IPS-18c (cell line): ENCODE measurements around the gene DOCK3.
"Not testable (repeated sequence)": the region's sequence is repeated elsewhere in the genome, so short reads cannot be mapped to it uniquely, and the experiment has no call there.

Source experiments
- H3K4me3 ChIP-seq: 2 replicates; pipeline ENCODE4 v1.7.0; 2013; ENCODE audit warnings: low read depth, mild to moderate bottlenecking, low read length, moderate library complexity; ENCODE audit not compliant: insufficient read depth
- H3K9me3 ChIP-seq: one replicate; pipeline ENCODE4 v1.6.1; 2013; ENCODE audit warnings: mild to moderate bottlenecking, low read length, moderate library complexity; ENCODE audit not compliant: control insufficient read depth, insufficient read depth

Gene DOCK3

DNA sequence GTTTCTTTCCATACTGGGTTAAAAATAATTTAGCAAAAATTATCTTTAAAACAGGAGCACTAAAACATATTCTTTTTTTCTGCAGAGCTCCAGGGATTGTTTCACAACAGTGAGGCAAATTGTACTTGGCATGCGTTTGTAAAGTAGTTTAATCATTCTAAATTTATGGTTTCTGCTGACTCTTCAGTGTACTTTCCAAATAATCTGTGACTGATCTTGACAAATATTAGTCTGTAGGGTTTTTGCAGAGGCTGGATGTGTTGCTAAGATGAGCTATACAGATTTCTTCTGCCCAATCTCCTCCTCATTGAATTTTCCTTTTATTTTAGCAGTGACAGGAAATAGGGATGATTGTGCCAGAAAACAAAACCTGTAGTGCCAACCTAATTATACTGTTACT is 382.4 kb downstream of the DOCK3 start:
- Histone ChIP-seq H3K9me3 (no peaks in the 10 kb centered on the region), H3K4me3 (no peak overlapping the region)

GRCh38 chr3:51063053-51063452 is 388.3 kb downstream of the DOCK3 start:
- Histone ChIP-seq H3K4me3 (no peak overlapping the region), H3K9me3 (no peaks in the 10 kb centered on the region)

GRCh38 chr3:51075221-51075775 is 400.6 kb downstream of the DOCK3 start:
- Histone ChIP-seq H3K9me3 (no peaks in the 10 kb centered on the region), H3K4me3 (no peak overlapping the region)

DNA sequence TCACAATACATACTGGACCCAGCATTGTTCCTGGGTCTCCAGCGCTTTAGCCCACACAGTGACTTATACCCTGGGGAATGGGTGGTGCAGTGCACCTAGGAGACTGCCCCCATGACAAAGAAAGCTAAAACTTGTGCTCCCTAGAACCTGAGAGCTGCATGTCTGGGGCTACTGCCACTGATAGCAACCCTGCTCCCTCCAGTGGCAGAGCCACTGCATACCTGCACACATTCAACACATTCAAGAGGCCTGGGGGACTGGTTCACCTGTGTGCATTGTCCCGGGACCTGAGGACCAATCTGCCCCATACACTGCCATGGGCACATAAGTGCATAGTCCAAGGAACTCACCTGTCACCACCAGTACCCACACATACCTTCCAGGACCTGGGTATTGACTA is 407.6 kb downstream of the DOCK3 start:
- peaks cover 3% of the 10 kb centered on the region for H3K9me3 ChIP-seq

DNA sequence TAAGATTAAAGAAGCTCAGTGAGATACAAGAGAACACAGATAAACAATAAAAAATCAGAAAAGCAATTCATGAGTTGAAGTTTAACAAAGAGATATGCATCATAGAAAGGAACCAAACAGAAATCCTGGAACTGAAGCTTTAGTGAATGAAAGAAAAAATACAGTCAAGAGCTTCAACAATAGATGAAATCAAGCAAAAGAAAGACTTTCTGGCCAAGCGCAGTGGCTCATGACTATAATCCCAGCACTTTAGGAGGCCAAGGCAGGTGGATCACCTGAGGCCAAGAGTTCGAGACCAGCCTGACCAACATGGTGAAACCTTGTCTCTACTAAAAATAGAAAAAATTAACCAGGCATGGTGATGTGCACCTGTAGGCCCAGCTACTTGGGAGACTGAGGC is 408.8 kb downstream of the DOCK3 start:
- Histone ChIP-seq H3K9me3 (peaks cover 3% of the 10 kb centered on the region), H3K4me3 (no peak overlapping the region)

More for the DNA sequence above, 407.6 kb downstream of the DOCK3 start:
- H3K4me3 ChIP-seq = no peak overlapping the region

GRCh38 chr3:51092141-51092540 is 417.4 kb downstream of the DOCK3 start:
- not testable (repeated sequence) for H3K4me3 ChIP-seq, H3K9me3 ChIP-seq

GRCh38 chr3:51094838-51095237 is 420.1 kb downstream of the DOCK3 start:
- H3K4me3 ChIP-seq, H3K9me3 ChIP-seq: not testable (repeated sequence)

DNA sequence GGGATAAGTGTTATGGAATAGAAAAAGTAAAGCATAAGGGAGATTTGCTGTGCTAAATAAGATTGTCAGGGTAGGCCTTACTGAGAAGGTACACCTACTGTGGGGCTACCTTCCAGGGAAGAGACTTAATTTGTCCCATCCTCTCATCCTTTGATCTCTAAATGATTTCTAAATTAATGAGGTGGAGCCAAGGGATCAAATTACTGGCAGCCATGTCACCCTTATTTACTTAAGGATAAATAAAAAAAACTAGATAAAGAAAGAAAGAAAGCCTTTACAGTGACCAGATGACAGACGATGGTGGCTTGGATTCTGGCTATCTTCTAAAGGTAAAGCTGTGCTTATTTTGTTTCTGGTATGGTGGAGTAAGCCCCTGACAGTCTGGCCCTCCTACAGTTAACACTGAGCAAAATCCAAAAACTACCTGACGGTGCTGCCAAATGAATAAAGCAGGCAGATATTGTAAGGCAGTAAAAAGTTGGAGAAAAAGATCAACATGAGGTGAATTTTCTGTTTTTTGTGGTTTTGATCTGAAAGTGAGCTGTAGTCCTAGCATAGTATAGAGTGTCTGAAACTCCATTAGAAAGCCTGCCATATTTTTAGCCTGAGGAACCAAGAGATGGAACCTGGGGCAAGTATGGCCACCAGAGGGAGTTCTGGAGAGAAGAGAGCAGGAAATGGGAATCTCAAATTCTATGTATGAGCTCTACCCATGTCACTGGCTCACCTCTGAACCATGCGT is 425.2 kb downstream of the DOCK3 start:
- no peak overlapping the region for H3K4me3 ChIP-seq
- no peaks in the 10 kb centered on the region for H3K9me3 ChIP-seq

DNA sequence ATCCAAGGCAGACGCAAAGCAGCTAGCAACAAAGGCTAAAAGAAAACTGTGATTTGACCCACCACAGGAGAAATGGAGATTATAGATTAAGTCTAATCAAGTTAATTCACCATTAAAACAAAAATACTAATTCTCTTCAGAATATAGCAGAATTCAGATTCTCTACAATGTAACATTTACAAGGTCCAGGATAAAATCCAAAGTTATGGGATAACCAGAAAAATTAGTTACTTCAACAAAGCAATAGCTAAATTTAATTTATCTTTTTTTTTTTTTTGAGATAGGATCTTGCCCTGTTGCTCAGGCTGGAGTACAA is 425.8 kb downstream of the DOCK3 start:
- no peaks in the 10 kb centered on the region for H3K9me3 ChIP-seq
- no peak overlapping the region for H3K4me3 ChIP-seq

DNA sequence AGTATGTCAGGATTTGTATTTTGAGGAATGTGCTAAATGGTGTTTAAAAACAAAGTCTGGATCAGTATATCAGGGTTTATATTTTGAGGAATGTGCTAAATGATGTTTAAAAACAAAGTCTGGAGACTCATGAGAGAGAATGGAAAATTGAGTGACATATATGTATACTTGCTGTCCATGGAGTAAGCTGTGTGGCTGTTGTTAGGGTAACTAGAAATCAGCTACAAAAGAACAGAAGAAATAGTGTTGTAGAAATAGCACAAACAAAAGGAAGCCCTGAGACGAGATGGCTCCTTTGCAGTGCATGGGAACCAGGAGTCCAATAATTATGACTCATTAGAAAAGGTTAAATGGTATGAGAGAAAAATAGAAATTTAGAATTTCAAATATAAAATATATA is 427.7 kb downstream of the DOCK3 start:
- H3K9me3 ChIP-seq = peaks cover 3% of the 10 kb centered on the region
- no peak overlapping the region for H3K4me3 ChIP-seq

DNA sequence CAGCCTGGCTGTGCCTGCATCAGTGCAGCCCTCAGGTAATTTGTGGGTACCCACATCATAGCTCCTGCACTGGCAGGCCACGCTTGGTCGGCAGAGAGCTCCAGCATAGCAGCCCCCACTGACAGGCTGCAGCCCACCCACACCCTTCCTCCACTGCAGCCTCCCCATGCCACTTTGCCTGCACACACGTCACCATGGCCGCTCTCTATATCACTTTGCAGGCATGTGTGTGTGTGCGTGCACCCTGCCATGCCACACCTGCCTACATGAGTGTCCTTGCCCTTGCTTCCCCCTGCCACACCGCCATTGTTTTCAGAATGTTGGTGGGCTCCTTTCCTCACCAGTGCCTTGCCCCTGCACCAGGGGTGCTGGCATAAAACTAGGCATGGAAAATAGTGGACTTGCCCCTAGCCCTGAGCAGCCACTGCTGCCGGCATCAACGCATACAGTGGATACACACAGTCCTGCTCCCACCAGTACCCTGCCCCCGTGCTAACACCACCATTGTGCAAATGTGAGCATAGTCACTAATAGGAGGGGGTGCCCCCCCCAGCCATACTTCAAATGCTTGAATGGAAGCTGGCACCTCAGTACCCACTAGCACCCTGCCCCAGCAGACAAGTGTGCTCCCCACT is 431.6 kb downstream of the DOCK3 start:
- Histone ChIP-seq H3K4me3 (no peak overlapping the region), H3K9me3 (peaks cover 3% of the 10 kb centered on the region)

- Histone ChIP-seq H3K9me3 (peaks cover 3% of the 10 kb centered on the region), H3K4me3 (no peak overlapping the region)
Measured at GRCh38 chr3:51110586-51110985, 435.9 kb downstream of the DOCK3 start.

- H3K4me3 ChIP-seq = no peak overlapping the region
- H3K9me3 ChIP-seq = no peaks in the 10 kb centered on the region
Measured at GRCh38 chr3:51122944-51123343, 448.2 kb downstream of the DOCK3 start.

- Histone ChIP-seq H3K4me3 (no peak overlapping the region), H3K9me3 (no peaks in the 10 kb centered on the region)
Measured at GRCh38 chr3:51123531-51123930, 448.8 kb downstream of the DOCK3 start.

- H3K4me3 ChIP-seq, H3K9me3 ChIP-seq: not testable (repeated sequence)
Measured at GRCh38 chr3:51131607-51132006, 456.9 kb downstream of the DOCK3 start.

DNA sequence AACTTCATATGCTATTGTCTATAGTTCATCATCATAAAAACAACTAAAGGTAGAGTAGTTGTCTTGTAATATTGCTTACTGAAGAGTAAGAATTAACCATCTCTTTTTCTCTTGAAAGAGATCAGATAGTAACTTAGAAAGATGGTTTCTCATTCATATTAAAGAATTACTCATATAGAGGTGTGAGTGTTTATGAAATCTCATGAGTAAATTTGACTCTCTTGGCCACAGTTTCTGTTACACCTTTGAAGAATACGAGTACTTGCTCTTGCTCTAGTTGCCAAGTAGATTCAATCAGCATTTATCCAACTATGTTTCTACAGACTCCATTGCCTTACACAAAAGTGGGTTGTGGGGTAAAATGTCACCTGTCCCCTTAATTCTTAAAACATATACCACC is 463.0 kb downstream of the DOCK3 start:
- no peaks in the 10 kb centered on the region for H3K9me3 ChIP-seq
- H3K4me3 ChIP-seq = no peak overlapping the region

DNA sequence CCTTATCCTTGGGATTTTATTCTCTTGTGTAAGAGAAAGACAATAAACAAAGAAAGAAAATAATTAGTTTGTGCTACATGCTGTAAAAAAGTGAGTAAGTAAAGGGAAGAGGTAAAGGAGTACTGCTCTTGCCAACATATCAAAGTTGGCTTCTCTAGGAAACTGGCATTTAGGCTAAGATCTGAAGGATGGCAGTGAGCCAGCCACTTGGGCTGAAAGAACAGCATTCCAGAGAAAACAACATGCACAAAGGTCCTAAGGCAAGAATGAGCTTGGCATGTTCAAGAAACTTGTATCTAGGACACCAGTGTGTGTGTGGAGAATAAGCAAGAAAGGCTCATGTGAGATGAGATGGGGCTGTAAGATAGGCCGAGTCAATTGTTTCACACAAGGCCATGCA is 464.9 kb downstream of the DOCK3 start:
- H3K4me3 ChIP-seq = no peak overlapping the region
- H3K9me3 ChIP-seq = no peaks in the 10 kb centered on the region

DNA sequence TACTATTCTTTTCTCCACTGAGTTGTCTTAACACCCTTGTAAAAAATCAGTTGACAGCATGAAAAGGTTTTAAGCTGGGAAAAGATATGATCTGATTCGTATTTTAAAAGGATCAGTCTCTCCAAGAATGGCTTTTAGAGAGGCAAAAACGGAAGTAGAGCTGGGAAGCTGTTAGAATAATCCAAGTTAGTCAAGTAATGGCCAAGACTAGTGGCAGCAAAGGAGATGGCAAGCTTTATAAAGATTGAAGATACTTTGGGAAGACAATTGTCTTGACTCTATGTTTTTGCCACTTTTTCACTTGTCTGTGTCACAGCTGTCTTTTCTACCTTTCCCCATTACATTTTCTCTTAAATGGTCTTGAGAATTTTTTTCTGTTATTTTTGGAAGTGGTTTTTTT is 466.8 kb downstream of the DOCK3 start:
- Histone ChIP-seq H3K4me3 (no peak overlapping the region), H3K9me3 (no peaks in the 10 kb centered on the region)
